Measurements from ENCODE around the gene TSPO. TPM values are rescaled to one million over a fixed set of nuclear protein-coding genes. Genes with fewer than 3 reads are reported as not detected.

Gene TSPO
- total and polyA plus RNA-seq, 2 of the 13 experiments (the other 11 are each of a cell fraction or from before 2014, with no cell fraction given): 0.46 to 1.4 TPM

GRCh38 chr22:43187171-43188099 is 36.1 kb downstream of the TSPO start (continued):
- TF ChIP-seq, protein P1, sequence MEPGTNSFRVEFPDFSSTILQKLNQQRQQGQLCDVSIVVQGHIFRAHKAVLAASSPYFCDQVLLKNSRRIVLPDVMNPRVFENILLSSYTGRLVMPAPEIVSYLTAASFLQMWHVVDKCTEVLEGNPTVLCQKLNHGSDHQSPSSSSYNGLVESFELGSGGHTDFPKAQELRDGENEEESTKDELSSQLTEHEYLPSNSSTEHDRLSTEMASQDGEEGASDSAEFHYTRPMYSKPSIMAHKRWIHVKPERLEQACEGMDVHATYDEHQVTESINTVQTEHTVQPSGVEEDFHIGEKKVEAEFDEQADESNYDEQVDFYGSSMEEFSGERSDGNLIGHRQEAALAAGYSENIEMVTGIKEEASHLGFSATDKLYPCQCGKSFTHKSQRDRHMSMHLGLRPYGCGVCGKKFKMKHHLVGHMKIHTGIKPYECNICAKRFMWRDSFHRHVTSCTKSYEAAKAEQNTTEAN (CRISPR knock-in tag; conservative IDR thresholded peaks at IDR 0.05): peak; percentile 80
- TF ChIP-seq ZNF879 (CRISPR knock-in tag; IDR thresholded peaks at IDR 0.05) (no peak), SMAD9 (CRISPR knock-in tag; IDR thresholded peaks at IDR 0.05) (no peak), ZNF609 (CRISPR knock-in tag; IDR thresholded peaks at IDR 0.05; ENCODE audit: borderline replicate concordance) (peak; percentile 62; the same call in 1 of the 2 replicates), ZNF274 (CRISPR knock-in tag; IDR thresholded peaks at IDR 0.05) (peak; percentile 55; the same call in 1 of the 2 replicates), SNAI1 (CRISPR knock-in tag; IDR thresholded peaks at IDR 0.05; ENCODE audit: borderline replicate concordance) (peak; percentile 63; the same call in 1 of the 2 replicates), SIN3A (IDR thresholded peaks at IDR 0.05; ENCODE audit: borderline replicate concordance, low read depth, low read length) (no peak; the same call in 1 of the 2 replicates), ZNF629 (CRISPR knock-in tag; conservative IDR thresholded peaks at IDR 0.05) (peak; percentile 46), MBD4 (IDR thresholded peaks at IDR 0.05; ENCODE audit: borderline replicate concordance, low read length) (no peak), ZNF230 (CRISPR knock-in tag; IDR thresholded peaks at IDR 0.05) (no peak), RBAK (CRISPR knock-in tag; IDR thresholded peaks at IDR 0.05) (no peak), CTCF (CRISPR knock-in tag; IDR thresholded peaks at IDR 0.05) (peak; percentile 86), ZNF556 (CRISPR knock-in tag; IDR thresholded peaks at IDR 0.05; ENCODE audit: borderline replicate concordance) (peak; percentile 52; the same call in 1 of the 2 replicates), ZFP82 (CRISPR knock-in tag; IDR thresholded peaks at IDR 0.05; ENCODE audit: borderline replicate concordance) (no peak), ZNF652 (CRISPR knock-in tag; IDR thresholded peaks at IDR 0.05; ENCODE audit: borderline replicate concordance, low read depth) (no peak), CCDC6 (CRISPR knock-in tag; IDR thresholded peaks at IDR 0.05) (no peak)
- TF ChIP-seq, protein P2, sequence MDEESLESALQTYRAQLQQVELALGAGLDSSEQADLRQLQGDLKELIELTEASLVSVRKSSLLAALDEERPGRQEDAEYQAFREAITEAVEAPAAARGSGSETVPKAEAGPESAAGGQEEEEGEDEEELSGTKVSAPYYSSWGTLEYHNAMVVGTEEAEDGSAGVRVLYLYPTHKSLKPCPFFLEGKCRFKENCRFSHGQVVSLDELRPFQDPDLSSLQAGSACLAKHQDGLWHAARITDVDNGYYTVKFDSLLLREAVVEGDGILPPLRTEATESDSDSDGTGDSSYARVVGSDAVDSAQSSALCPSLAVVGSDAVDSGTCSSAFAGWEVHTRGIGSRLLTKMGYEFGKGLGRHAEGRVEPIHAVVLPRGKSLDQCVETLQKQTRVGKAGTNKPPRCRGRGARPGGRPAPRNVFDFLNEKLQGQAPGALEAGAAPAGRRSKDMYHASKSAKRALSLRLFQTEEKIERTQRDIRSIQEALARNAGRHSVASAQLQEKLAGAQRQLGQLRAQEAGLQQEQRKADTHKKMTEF (CRISPR knock-in tag; IDR thresholded peaks at IDR 0.05): peak; percentile 91

Data from HepG2 (cell line).